IPS-18a (cell line): Measurements from ENCODE around the gene C12orf57.

Experiments
- H3K27ac ChIP-seq: one replicate; pipeline ENCODE4 v1.5.1; 2013; ENCODE audit warnings: low read length
- H3K27me3 ChIP-seq: one replicate; pipeline ENCODE4 v1.6.1; 2013; ENCODE audit warnings: mild to moderate bottlenecking, low read length; ENCODE audit not compliant: control insufficient read depth, insufficient read depth
- H3K36me3 ChIP-seq: one replicate; pipeline ENCODE4 v1.6.1; 2013; ENCODE audit warnings: low read depth, low read length; ENCODE audit not compliant: control insufficient read depth
- H3K4me1 ChIP-seq: one replicate; pipeline ENCODE4 v1.6.1; 2013; ENCODE audit warnings: low read depth, low read length; ENCODE audit not compliant: control insufficient read depth
- H3K4me3 ChIP-seq: one replicate; pipeline ENCODE4 v1.5.1; 2013; ENCODE audit warnings: low read length
- H3K9ac ChIP-seq: one replicate; pipeline ENCODE4 v1.6.1; 2013; ENCODE audit warnings: mild to moderate bottlenecking, low read length, moderate library complexity
- H3K9me3 ChIP-seq: one replicate; pipeline ENCODE4 v1.6.1; 2013; ENCODE audit warnings: low read depth, low read length; ENCODE audit not compliant: control insufficient read depth

Gene C12orf57

DNA sequence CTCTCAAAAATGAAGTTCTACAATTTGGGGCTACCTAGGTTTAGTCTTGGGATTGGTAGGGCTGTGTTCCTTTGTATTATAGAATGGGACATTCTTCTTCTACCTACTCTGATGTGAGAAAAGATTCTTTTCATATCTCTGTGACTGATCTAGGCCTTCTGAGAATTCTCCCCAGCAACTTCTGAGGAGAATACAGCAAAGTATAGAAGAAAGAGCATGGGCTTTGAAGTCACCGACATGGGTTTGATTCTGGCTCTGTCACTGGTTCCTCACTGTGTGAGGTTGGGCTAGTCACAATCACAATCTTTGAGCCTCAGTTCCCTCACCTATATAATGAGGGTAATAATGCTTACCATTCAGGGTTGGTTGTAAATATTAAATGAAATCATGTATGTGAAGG, 11.1 kb upstream of the C12orf57 start:
- H3K4me1 ChIP-seq: peaks cover 13% of the 10 kb centered on the region
- H3K27me3 ChIP-seq: no peaks in the 10 kb centered on the region
- no peak overlapping the region for H3K9ac ChIP-seq
- H3K27ac ChIP-seq: no peak overlapping the region
- peaks cover 35% of the 10 kb centered on the region for H3K36me3 ChIP-seq
- no peak overlapping the region for H3K4me3 ChIP-seq
- H3K9me3 ChIP-seq: no peaks in the 10 kb centered on the region

DNA sequence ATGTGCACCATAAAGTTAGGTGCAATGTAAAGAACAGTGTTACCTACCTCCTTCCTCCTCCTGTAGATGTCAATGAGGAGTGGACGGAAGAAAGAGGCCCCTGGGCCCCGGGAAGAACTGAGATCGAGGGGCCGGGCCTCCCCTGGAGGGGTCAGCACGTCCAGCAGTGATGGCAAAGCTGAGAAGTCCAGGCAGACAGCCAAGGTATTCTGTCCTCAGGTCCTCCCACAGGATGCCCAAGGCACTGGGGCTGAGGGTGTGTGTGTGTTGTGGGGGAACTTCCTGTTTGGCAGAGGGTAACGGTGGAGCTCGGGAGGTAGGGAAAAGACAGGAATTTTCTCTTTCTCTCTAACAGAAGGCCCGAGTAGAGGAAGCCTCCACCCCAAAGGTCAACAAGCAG, 9.7 kb upstream of the C12orf57 start:
- Histone ChIP-seq H3K4me1 (peaks cover 16% of the 10 kb centered on the region), H3K27ac (no peak overlapping the region), H3K27me3 (no peaks in the 10 kb centered on the region), H3K4me3 (no peak overlapping the region), H3K9ac (no peak overlapping the region), H3K9me3 (no peaks in the 10 kb centered on the region), H3K36me3 (peaks cover 35% of the 10 kb centered on the region)

DNA sequence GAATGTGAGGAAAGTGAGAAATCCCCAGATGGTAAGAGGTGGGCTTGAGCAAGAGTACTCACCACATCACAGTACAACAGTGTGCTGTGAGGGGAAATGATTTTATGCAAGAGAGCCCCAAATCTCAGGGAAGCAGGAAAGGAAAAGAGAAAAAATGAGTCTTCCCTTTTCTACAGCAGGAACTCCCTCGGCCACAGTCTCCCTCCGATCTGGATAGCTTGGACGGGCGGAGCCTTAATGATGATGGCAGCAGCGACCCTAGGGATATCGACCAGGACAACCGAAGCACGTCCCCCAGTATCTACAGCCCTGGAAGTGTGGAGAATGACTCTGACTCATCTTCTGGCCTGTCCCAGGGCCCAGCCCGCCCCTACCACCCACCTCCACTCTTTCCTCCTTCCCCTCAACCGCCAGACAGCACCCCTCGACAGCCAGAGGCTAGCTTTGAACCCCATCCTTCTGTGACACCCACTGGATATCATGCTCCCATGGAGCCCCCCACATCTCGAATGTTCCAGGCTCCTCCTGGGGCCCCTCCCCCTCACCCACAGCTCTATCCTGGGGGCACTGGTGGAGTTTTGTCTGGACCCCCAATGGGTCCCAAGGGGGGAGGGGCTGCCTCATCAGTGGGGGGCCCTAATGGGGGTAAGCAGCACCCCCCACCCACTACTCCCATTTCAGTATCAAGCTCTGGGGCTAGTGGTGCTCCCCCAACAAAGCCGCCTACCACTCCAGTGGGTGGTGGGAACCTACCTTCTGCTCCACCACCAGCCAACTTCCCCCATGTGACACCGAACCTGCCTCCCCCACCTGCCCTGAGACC, 8.2 kb upstream of the C12orf57 start:
- no peak overlapping the region for H3K9ac ChIP-seq
- H3K36me3 ChIP-seq: peaks cover 37% of the 10 kb centered on the region
- no peak overlapping the region for H3K27ac ChIP-seq
- no peak overlapping the region for H3K4me3 ChIP-seq
- H3K9me3 ChIP-seq: no peaks in the 10 kb centered on the region
- no peaks in the 10 kb centered on the region for H3K27me3 ChIP-seq
- H3K4me1 ChIP-seq: peaks cover 8% of the 10 kb centered on the region

DNA sequence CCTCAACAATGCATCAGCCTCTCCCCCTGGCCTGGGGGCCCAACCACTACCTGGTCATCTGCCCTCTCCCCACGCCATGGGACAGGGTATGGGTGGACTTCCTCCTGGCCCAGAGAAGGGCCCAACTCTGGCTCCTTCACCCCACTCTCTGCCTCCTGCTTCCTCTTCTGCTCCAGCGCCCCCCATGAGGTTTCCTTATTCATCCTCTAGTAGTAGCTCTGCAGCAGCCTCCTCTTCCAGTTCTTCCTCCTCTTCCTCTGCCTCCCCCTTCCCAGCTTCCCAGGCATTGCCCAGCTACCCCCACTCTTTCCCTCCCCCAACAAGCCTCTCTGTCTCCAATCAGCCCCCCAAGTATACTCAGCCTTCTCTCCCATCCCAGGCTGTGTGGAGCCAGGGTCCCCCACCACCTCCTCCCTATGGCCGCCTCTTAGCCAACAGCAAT, 7.6 kb upstream of the C12orf57 start:
- Histone ChIP-seq H3K9ac (no peak overlapping the region), H3K36me3 (peaks cover 43% of the 10 kb centered on the region), H3K4me3 (no peak overlapping the region), H3K27me3 (no peaks in the 10 kb centered on the region), H3K9me3 (no peaks in the 10 kb centered on the region), H3K27ac (no peak overlapping the region), H3K4me1 (peaks cover 5% of the 10 kb centered on the region)

DNA sequence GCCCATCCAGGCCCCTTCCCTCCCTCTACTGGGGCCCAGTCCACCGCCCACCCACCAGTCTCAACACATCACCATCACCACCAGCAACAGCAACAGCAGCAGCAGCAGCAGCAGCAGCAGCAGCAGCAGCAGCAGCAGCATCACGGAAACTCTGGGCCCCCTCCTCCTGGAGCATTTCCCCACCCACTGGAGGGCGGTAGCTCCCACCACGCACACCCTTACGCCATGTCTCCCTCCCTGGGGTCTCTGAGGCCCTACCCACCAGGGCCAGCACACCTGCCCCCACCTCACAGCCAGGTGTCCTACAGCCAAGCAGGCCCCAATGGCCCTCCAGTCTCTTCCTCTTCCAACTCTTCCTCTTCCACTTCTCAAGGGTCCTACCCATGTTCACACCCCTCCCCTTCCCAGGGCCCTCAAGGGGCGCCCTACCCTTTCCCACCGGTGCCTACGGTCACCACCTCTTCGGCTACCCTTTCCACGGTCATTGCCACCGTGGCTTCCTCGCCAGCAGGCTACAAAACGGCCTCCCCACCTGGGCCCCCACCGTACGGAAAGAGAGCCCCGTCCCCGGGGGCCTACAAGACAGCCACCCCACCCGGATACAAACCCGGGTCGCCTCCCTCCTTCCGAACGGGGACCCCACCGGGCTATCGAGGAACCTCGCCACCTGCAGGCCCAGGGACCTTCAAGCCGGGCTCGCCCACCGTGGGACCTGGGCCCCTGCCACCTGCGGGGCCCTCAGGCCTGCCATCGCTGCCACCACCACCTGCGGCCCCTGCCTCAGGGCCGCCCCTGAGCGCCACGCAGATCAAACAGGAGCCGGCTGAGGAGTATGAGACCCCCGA, 7.0 kb upstream of the C12orf57 start:
- peak overlapping the region; percentile 93 for H3K9ac ChIP-seq
- H3K27ac ChIP-seq: peak overlapping the region; percentile 83
- H3K4me1 ChIP-seq: peaks cover 5% of the 10 kb centered on the region
- peaks cover 47% of the 10 kb centered on the region for H3K36me3 ChIP-seq
- no peaks in the 10 kb centered on the region for H3K27me3 ChIP-seq
- no peaks in the 10 kb centered on the region for H3K9me3 ChIP-seq
- peak overlapping the region; percentile 77 for H3K4me3 ChIP-seq

DNA sequence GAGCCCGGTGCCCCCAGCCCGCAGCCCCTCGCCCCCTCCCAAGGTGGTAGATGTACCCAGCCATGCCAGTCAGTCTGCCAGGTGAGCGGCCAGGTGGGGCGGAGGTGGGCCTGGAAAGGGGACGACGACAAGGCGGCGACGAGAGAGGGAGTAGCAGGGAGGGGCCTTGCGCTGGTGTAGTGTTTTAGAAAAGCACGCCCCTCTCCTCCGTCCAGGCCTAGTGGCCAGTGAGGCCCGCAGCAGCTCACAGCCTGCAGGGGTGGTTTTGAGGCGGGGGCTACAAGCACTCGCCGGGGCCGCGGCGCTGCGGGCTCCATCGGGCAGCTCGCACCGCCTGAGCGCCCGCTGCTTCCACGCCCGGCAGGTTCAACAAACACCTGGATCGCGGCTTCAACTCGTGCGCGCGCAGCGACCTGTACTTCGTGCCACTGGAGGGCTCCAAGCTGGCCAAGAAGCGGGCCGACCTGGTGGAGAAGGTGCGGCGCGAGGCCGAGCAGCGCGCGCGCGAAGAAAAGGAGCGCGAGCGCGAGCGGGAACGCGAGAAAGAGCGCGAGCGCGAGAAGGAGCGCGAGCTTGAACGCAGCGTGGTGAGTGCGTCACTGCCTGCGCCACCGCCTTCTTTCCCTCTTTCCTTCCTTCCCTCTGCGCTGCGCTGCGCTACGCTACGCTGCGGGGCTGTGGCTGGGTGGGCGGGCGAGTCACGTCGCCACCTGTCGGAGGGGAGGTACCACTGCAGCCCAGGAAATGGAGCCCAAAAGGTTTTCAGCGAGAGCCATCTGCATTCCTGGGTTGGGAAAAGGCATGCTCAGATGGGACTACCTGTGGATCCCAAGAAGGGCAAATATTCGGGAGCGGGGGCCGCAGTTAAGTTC, 6.1 kb upstream of the C12orf57 start:
- H3K27me3 ChIP-seq: no peaks in the 10 kb centered on the region
- H3K27ac ChIP-seq: peak overlapping the region; percentile 83
- no peaks in the 10 kb centered on the region for H3K9me3 ChIP-seq
- H3K36me3 ChIP-seq: peaks cover 43% of the 10 kb centered on the region
- peaks cover 6% of the 10 kb centered on the region for H3K4me1 ChIP-seq
- peak overlapping the region; percentile 93 for H3K9ac ChIP-seq
- peak overlapping the region; percentile 77 for H3K4me3 ChIP-seq

DNA sequence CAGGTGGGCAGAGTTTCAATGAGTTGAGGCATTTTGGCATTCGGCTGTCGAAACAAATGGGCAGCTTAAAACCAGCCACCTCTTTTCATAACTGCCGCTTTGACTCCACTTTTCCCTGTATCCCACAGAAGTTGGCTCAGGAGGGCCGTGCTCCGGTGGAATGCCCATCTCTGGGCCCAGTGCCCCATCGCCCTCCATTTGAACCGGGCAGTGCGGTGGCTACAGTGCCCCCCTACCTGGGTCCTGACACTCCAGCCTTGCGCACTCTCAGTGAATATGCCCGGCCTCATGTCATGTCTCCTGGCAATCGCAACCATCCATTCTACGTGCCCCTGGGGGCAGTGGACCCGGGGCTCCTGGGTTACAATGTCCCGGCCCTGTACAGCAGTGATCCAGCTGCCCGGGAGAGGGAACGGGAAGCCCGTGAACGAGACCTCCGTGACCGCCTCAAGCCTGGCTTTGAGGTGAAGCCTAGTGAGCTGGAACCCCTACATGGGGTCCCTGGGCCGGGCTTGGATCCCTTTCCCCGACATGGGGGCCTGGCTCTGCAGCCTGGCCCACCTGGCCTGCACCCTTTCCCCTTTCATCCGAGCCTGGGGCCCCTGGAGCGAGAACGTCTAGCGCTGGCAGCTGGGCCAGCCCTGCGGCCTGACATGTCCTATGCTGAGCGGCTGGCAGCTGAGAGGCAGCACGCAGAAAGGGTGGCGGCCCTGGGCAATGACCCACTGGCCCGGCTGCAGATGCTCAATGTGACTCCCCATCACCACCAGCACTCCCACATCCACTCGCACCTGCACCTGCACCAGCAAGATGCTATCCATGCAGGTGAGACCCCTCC, 5.2 kb upstream of the C12orf57 start:
- Histone ChIP-seq H3K4me1 (peaks cover 13% of the 10 kb centered on the region), H3K27me3 (no peaks in the 10 kb centered on the region), H3K9ac (peak overlapping the region; percentile 93), H3K4me3 (peak overlapping the region; percentile 77), H3K36me3 (peaks cover 35% of the 10 kb centered on the region), H3K9me3 (no peaks in the 10 kb centered on the region), H3K27ac (peak overlapping the region; percentile 41)

DNA sequence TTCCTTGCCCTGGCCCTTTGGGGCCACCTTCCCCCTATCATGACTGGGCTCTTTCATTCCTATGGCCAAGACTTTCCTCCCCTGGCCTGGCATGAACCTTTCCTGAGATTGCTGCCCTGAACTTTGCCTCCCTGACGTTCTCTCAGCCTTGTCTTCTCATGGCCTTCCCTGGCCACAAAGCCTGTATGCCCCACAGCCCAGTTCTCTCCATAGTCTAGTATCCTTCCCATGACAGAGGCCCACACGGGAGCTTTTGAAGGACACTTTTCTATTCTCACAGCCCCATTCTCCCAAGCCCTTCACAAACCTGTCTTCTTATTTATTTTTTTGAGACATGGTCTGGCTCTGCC, 4.7 kb upstream of the C12orf57 start:
- Histone ChIP-seq H3K4me1 (peaks cover 13% of the 10 kb centered on the region), H3K4me3 (no peak overlapping the region), H3K9ac (no peak overlapping the region), H3K36me3 (peaks cover 29% of the 10 kb centered on the region), H3K9me3 (no peaks in the 10 kb centered on the region), H3K27ac (no peak overlapping the region), H3K27me3 (no peaks in the 10 kb centered on the region)

DNA sequence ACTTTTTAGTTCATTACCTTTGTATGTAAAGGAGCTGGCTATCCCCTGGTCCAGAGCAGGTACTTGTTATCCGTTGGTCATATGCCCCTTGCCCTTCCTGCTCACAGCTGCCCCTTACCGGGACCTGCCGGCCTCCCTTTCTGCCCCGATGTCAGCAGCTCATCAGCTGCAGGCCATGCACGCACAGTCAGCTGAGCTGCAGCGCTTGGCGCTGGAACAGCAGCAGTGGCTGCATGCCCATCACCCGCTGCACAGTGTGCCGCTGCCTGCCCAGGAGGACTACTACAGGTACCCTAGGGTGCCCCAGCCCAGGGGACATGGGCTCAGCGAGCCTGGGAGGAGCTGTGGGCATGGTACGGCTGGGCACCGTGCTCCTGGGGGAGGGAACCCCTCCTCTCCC, 2.6 kb upstream of the C12orf57 start:
- H3K27ac ChIP-seq: no peak overlapping the region
- H3K4me1 ChIP-seq: peaks cover 28% of the 10 kb centered on the region
- no peak overlapping the region for H3K9ac ChIP-seq
- H3K27me3 ChIP-seq: no peaks in the 10 kb centered on the region
- no peaks in the 10 kb centered on the region for H3K9me3 ChIP-seq
- peaks cover 12% of the 10 kb centered on the region for H3K36me3 ChIP-seq
- H3K4me3 ChIP-seq: no peak overlapping the region

DNA sequence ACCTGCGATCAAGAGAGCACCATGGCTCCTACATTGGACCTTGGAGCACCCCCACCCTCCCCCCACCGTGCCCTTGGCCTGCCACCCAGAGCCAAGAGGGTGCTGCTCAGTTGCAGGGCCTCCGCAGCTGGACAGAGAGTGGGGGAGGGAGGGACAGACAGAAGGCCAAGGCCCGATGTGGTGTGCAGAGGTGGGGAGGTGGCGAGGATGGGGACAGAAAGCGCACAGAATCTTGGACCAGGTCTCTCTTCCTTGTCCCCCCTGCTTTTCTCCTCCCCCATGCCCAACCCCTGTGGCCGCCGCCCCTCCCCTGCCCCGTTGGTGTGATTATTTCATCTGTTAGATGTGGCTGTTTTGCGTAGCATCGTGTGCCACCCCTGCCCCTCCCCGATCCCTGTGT, 2.0 kb upstream of the C12orf57 start:
- peaks cover 12% of the 10 kb centered on the region for H3K36me3 ChIP-seq
- no peaks in the 10 kb centered on the region for H3K9me3 ChIP-seq
- no peaks in the 10 kb centered on the region for H3K27me3 ChIP-seq
- no peak overlapping the region for H3K9ac ChIP-seq
- H3K4me3 ChIP-seq: no peak overlapping the region
- no peak overlapping the region for H3K27ac ChIP-seq
- H3K4me1 ChIP-seq: peaks cover 28% of the 10 kb centered on the region
